Sigmoid colon (tissue), 7 donors: ENCODE data around the gene ERMP1. TPM values are rescaled to one million over a fixed set of nuclear protein-coding genes. Genes with fewer than 3 reads are reported as not detected.
A peak's percentile ranks its signal among the peaks of the same experiment; 100 is the strongest.

ENCODE experiments used
- DNase-seq: peaks from one replicate; pipeline ENCODE4 v3.0.0-alpha.2; 2019
- H3K27ac ChIP-seq, 4 donors: fragments of 200-600 bp; sonication (generic); one replicate each; pipeline ENCODE4 v1.5.1; 2016 to 2019; ENCODE audit warnings: mild to moderate bottlenecking in 1 of 4
- H3K27me3 ChIP-seq, 3 donors: fragments of 200-600 bp; sonication (generic); one replicate each; pipeline ENCODE4 v1.5.1; 2019; ENCODE audit warnings: mild to moderate bottlenecking in 1 of 3
- H3K36me3 ChIP-seq, 4 donors: fragments of 200-600 bp; sonication (generic); one replicate each; pipeline ENCODE4 v1.5.1; 2016 to 2019
- H3K4me1 ChIP-seq, 4 donors: fragments of 200-600 bp; sonication (generic); one replicate each; pipeline ENCODE4 v1.5.1; 2017 to 2019
- H3K4me3 ChIP-seq, 4 donors: fragments of 200-600 bp; sonication (generic); one replicate each; pipeline ENCODE4 v1.5.1; 2017 to 2019; ENCODE audit warnings: mild to moderate bottlenecking in 2 of 4, moderate library complexity in 1 of 4
- H3K9me3 ChIP-seq, 4 donors: fragments of 200-600 bp in 3 of 4; sonication (generic) in 3 of 4; one replicate each; pipeline versions ENCODE4 v1.5.1 to v1.6.1; 2013 to 2019
- CTCF ChIP-seq, 4 experiments: fragments of 450-650 bp in 3 of 4; fragments of 200-600 bp in 1 of 4; IDR thresholded peaks; one replicate each; pipeline ENCODE4 v1.5.1; 2016 to 2019; ENCODE audit warnings: antibody characterized with exemption in 4 of 4, mild to moderate bottlenecking in 3 of 4, moderate library complexity in 2 of 4
- EP300 ChIP-seq, 4 donors: sonication (generic); formaldehyde crosslinking; IDR thresholded peaks; one replicate each; pipeline ENCODE4 v1.6.1; 2017; ENCODE audit warnings: antibody characterized with exemption in 4 of 4
- POLR2A ChIP-seq, 2 donors: fragments of 450-650 bp; IDR thresholded peaks; one replicate each; pipeline ENCODE4 v1.6.1; 2016; ENCODE audit warnings: antibody characterized with exemption in 2 of 2, mild to moderate bottlenecking in 2 of 2, moderate library complexity in 2 of 2
- POLR2AphosphoS5 ChIP-seq, 4 donors: sonication (generic); formaldehyde crosslinking; IDR thresholded peaks; one replicate each; pipeline ENCODE4 v1.6.1; 2017; ENCODE audit warnings: antibody characterized with exemption in 4 of 4
- WGBS, 2 donors: extraction: QIAGEN DNeasy Blood & Tissue Kit; methylation state at CpG; one replicate each; pipeline ENCODE4 v1.1.7; 2013; 5-methylcytosine and 5-hydroxymethylcytosine counted together
- intact Hi-C: fragments of 100-400 bp; cut with DNase I; formaldehyde crosslinking; loops from one replicate; pipeline ENCODE4 v1.15.1; 2023
- polyA plus RNA-seq, 3 donors: library from polyadenylated mRNA; stranded (reverse); fragments of 200-250 nt; gene quantifications; one replicate each; pipeline ENCODE4 v1.2.3, GENCODE V29; 2013
- total RNA-seq, 4 donors: library from RNA; depleted of rRNA; stranded (reverse); fragments of >200 nt; gene quantifications; one replicate each; pipeline ENCODE4 v1.1.0, GENCODE V29; 2016
- donor health status: healthy with polysubstance abuse.
- donor health status: Bipolar disorder and iron deficiency.
- donor health status: healthy.

The ERMP1 gene
- total and polyA plus RNA-seq, 7 donors, result 2.4 to 13.2 (median 7.9) TPM

DNA sequence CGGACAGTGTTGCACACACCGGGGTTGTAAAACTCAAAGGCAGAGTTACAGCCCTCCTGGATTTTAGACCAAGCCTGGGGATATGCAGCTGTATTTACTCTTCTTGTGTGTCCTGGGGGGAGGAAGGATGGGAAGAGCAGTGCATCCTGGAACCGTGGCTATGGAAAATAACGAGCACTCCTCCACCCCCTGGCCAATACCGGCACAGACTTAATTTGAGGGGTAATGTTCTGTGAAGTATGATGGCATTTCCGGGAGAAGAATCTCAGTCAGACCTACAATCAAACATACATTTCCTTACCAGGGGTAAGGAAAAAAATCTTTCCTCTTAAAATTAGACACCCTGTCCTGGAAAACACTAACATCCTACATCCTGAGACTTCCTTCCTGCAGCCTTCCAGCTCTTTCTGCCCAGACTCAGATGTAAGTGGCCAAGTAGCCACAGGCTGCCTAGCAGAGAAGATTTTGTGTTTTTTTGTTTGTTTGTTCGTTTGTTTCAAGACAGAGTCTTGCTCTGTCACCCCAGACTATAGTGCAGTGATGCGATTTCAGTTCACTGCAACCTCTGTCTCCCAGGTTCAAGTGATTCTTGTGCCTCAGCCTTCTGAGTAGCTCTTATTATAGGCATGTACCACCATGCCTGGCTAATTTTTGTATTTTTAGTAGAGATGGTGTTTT is 11.0 kb upstream of the ERMP1 start:
- DNase-seq, result no peak
- intact Hi-C loops, result no loop called here
- no peak for TF ChIP-seq EP300 (IDR thresholded peaks at IDR 0.05)
- no peak for TF ChIP-seq POLR2A (IDR thresholded peaks at IDR 0.05)
- TF ChIP-seq CTCF (IDR thresholded peaks at IDR 0.05), result no peak
- TF ChIP-seq POLR2AphosphoS5 (IDR thresholded peaks at IDR 0.05), result no peak
- peaks cover 0 to 3% (median 0%) of the 10 kb centered on the region in 4 donors for H3K36me3 ChIP-seq
- peak overlapping the region in 1 of 4 donors; percentile 12 for H3K27ac ChIP-seq
- no peak overlapping the region for H3K4me3 ChIP-seq
- no peaks in the 10 kb centered on the region for H3K27me3 ChIP-seq
- H3K4me1 ChIP-seq, result no peaks in the 10 kb centered on the region
- 18 to 31% methylated on average over 8 of the region's 8 CpGs for WGBS, 2 donors
- no peaks in the 10 kb centered on the region for H3K9me3 ChIP-seq

DNA sequence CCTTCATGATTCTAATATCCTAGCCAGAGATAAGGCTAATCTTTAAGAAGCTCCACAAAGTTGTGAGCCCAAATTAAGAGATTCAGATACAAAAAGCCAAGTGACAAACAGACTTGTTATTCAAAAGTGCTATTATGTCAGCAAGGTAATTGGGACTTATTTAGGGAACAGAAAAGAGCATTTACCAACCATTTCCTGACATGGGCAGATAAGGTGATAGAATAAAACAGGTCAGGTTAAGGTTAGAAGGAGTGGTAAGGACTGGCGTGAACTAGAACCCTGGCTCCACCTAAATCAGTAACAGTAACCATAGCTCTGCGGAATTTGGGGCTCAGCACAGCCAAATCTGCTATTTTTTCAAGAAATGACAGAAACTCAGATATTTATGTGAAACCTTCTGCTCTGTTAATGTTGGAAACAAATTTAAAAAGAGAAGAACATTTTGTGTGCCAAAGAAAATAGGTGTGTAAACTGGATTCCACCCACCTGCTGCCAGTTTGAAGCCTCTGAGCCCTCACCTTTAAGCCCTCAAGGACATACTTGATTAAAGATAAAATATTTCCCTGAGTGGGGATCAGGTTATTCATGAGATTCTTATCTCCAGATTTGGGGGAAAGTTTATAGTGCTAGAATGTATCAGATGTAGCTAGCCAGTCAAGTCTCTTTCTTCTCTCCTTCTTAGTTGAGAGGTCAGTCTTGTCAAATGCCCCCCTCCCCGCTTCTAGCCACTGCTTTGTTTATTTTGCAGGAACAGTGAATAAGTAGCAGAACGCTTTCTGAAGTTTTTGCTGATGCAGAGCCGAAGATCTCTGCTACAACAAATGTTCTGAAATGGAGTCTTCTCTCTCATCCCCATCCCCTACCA is 10.2 kb upstream of the ERMP1 start:
- H3K27ac ChIP-seq, result peak overlapping the region in 1 of 4 donors; percentile 12
- TF ChIP-seq POLR2AphosphoS5 (IDR thresholded peaks at IDR 0.05) (no peak), EP300 (IDR thresholded peaks at IDR 0.05) (no peak), POLR2A (IDR thresholded peaks at IDR 0.05) (no peak), CTCF (IDR thresholded peaks at IDR 0.05) (no peak)
- peaks cover 0 to 3% (median 0%) of the 10 kb centered on the region in 4 donors for H3K36me3 ChIP-seq
- H3K27me3 ChIP-seq, result no peaks in the 10 kb centered on the region
- H3K4me1 ChIP-seq, result no peaks in the 10 kb centered on the region
- H3K9me3 ChIP-seq, result no peaks in the 10 kb centered on the region
- intact Hi-C loops, result no loop called here
- DNase-seq, result no peak
- WGBS, 2 donors, result 29 to 63% methylated on average over 5 of the region's 5 CpGs
- H3K4me3 ChIP-seq, result no peak overlapping the region

- WGBS, 2 donors, result 64 to 87% methylated on average over 12 of the region's 12 CpGs
- no peak for TF ChIP-seq EP300 (IDR thresholded peaks at IDR 0.05)
- no peak for TF ChIP-seq CTCF (IDR thresholded peaks at IDR 0.05)
- no peak for TF ChIP-seq POLR2AphosphoS5 (IDR thresholded peaks at IDR 0.05)
- no peak for TF ChIP-seq POLR2A (IDR thresholded peaks at IDR 0.05)
- Histone ChIP-seq H3K4me1 (no peaks in the 10 kb centered on the region), H3K27ac (no peak overlapping the region), H3K36me3 (peaks cover 0 to 3% (median 0%) of the 10 kb centered on the region in 4 donors), H3K4me3 (no peak overlapping the region), H3K9me3 (no peaks in the 10 kb centered on the region), H3K27me3 (no peaks in the 10 kb centered on the region)
- intact Hi-C loops, result no loop called here
- no peak for DNase-seq
Observed at GRCh38 chr9:5841771-5842573, 9.1 kb upstream of the ERMP1 start.

DNA sequence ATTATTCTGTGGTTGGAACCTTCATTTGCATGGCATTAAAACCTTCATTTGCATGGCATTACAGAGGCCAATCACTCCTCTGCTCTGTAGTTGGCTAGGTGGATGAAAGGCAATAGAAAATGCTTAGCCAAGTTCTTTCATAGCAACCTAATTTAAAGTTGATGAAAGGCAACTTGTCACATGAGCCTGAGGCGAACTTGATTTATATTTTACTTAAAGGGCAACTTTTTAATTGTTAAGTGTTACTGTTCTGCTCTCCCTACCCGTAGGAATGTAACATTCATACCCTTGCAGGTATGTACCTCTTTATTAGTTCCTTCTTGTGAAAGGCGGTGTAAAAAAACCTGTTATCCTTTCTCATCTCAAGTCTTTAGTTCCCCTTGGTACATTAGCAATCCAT is 7.9 kb upstream of the ERMP1 start:
- peaks cover 0 to 3% (median 0%) of the 10 kb centered on the region in 4 donors for H3K36me3 ChIP-seq
- H3K4me1 ChIP-seq, result no peaks in the 10 kb centered on the region
- no peaks in the 10 kb centered on the region for H3K9me3 ChIP-seq
- no peaks in the 10 kb centered on the region for H3K27me3 ChIP-seq
- 89 to 94% methylated on average over 3 of the region's 3 CpGs for WGBS, 2 donors
- TF ChIP-seq CTCF (IDR thresholded peaks at IDR 0.05) (no peak), POLR2AphosphoS5 (IDR thresholded peaks at IDR 0.05) (no peak), POLR2A (IDR thresholded peaks at IDR 0.05) (no peak), EP300 (IDR thresholded peaks at IDR 0.05) (no peak)
- intact Hi-C loops, result no loop called here
- H3K4me3 ChIP-seq, result no peak overlapping the region
- no peak for DNase-seq
- H3K27ac ChIP-seq, result no peak overlapping the region
